Lower leg skin (tissue), 4 donors: ENCODE results near the gene PRKCE. TPM values are rescaled to one million over a fixed set of nuclear protein-coding genes. Genes with fewer than 3 reads are reported as not detected.

Source experiments
- DNase-seq, 2 donors: peaks; one replicate each; pipeline ENCODE4 v3.0.0-alpha.2; 2019; ENCODE audit warnings: low spot score in 2 of 2
- H3K4me3 ChIP-seq: fragments of 200-600 bp; sonication (generic); 2 replicates; pipeline ENCODE4 v1.5.1; 2017; ENCODE audit warnings: mild to moderate bottlenecking, low read depth; ENCODE audit not compliant: poor library complexity, severe bottlenecking
- CTCF ChIP-seq, 3 donors: fragments of 450-650 bp; IDR thresholded peaks; one replicate each; pipeline ENCODE4 v1.5.1; 2016; ENCODE audit warnings: antibody characterized with exemption in 3 of 3, mild to moderate bottlenecking in 3 of 3, moderate library complexity in 2 of 3
- POLR2A ChIP-seq, 2 donors: fragments of 450-650 bp; IDR thresholded peaks; one replicate each; pipeline ENCODE4 v1.6.1; 2016 to 2017; ENCODE audit warnings: antibody characterized with exemption in 2 of 2, mild to moderate bottlenecking in 1 of 2, moderate library complexity in 1 of 2
- WGBS, 2 donors: methylation state at CpG; one replicate each; pipeline ENCODE4 v1.1.5; 2018; 5-methylcytosine and 5-hydroxymethylcytosine counted together
- intact Hi-C: fragments of 100-400 bp; cut with DNase I; formaldehyde crosslinking; loops from one replicate; pipeline ENCODE4 v1.15.0; 2023; ENCODE audit warnings: low total_unique reads
- total RNA-seq, 4 donors: library from RNA; depleted of rRNA; stranded (reverse); fragments of >200 nt; gene quantifications; one replicate each; pipeline ENCODE4 v1.1.0, GENCODE V29; 2016

Gene PRKCE
- total RNA-seq, 4 donors from 2014 or later: 3.5 to 10.3 (median 6.1) TPM

GRCh38 chr2:45722477-45722876 lies 71.0 kb downstream of the PRKCE start:
- no peak overlapping the region for H3K4me3 ChIP-seq
- intact Hi-C loops: no loop called here
- 87 to 92% methylated on average over 5 of the region's 5 CpGs for WGBS, 2 donors
- no peak for DNase-seq
- no peak for TF ChIP-seq POLR2A (IDR thresholded peaks at IDR 0.05)
- no peak for TF ChIP-seq CTCF (IDR thresholded peaks at IDR 0.05)

DNA sequence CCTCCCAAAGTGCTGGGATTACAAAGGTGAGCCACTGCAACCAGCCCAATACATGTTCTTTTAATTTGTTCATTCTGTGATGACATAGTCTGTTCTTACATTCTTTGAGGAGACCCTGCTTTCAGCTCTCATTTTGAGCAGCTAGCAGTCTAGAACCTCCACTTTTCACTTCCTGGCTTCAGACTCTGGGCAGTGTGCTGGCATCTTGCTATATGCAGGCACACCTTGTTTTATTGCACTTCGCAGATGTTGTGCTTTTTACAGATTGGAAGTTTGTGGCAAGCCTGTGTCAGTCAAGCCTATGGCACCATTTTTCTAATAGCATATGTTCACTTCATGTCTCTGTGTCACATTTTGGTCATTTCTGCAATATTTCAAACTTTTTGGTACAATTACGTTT lies 72.4 kb downstream of the PRKCE start:
- TF ChIP-seq POLR2A (IDR thresholded peaks at IDR 0.05) (no peak), CTCF (IDR thresholded peaks at IDR 0.05) (no peak)
- intact Hi-C loops: no loop called here
- whole genome bisulfite sequencing, 2 donors: 72 to 80% methylated on average over 2 of the region's 2 CpGs

GRCh38 chr2:45724335-45724734 lies 72.9 kb downstream of the PRKCE start:
- intact Hi-C loops: no loop called here
- DNase-seq: no peak
- no peak overlapping the region for H3K4me3 ChIP-seq
- 43 to 78% methylated on average over 2 of the region's 2 CpGs for WGBS, 2 donors
- TF ChIP-seq POLR2A (IDR thresholded peaks at IDR 0.05): no peak
- no peak for TF ChIP-seq CTCF (IDR thresholded peaks at IDR 0.05)

More for the DNA sequence above, 72.4 kb downstream of the PRKCE start:
- DNase-seq: no peak
- no peak overlapping the region for H3K4me3 ChIP-seq

- H3K4me3 ChIP-seq: no peak overlapping the region
- 88 to 92% methylated on average over 8 of the region's 8 CpGs for WGBS, 2 donors
- intact Hi-C loops: no loop called here
- TF ChIP-seq POLR2A (IDR thresholded peaks at IDR 0.05): no peak
- no peak for TF ChIP-seq CTCF (IDR thresholded peaks at IDR 0.05)
- no peak for DNase-seq
Measured at GRCh38 chr2:45725731-45726130, 74.3 kb downstream of the PRKCE start.

GRCh38 chr2:45726188-45726587 lies 74.7 kb downstream of the PRKCE start:
- intact Hi-C loops: no loop called here
- WGBS, 2 donors: 76 to 81% methylated on average over 4 of the region's 4 CpGs

More at GRCh38 chr2:45726188-45726587, 74.7 kb downstream of the PRKCE start:
- TF ChIP-seq POLR2A (IDR thresholded peaks at IDR 0.05): no peak
- TF ChIP-seq CTCF (IDR thresholded peaks at IDR 0.05): no peak
- H3K4me3 ChIP-seq: no peak overlapping the region
- DNase-seq: no peak
